Hematopoietic multipotent progenitor cell treated with erythropoietin and hydrocortisone succinate and interleukin-3 and kit ligand, for 17 days (in vitro differentiated cells): ENCODE data around the gene MMP27.
"Not testable (repeated sequence)": the region's sequence is repeated elsewhere in the genome, so short reads cannot be mapped to it uniquely, and the experiment has no call there.

Source experiments
- DNase-seq: peaks from one replicate; pipeline ENCODE4 v3.0.0-alpha.2; 2015; ENCODE audit warnings: low spot score

MMP27 gene

GRCh38 chr11:102705626-102706025, at the start of gene MMP27:
TSS of gene MMP27 (minus strand) at chr11:102705769. CDS start at chr11:102705714, 55 bp downstream.
- no peak for DNase-seq

GRCh38 chr11:102753267-102753666, 47.7 kb upstream of the MMP27 start:
- no peak for DNase-seq

- no peak for DNase-seq
These were observed 46.1 kb upstream of the MMP27 start for GRCh38 chr11:102751673-102752072.

GRCh38 chr11:102749101-102749722, 43.6 kb upstream of the MMP27 start:
- no peak for DNase-seq

GRCh38 chr11:102746746-102747578, 41.4 kb upstream of the MMP27 start:
- DNase-seq = not testable (repeated sequence)

- DNase-seq = no peak
These were observed 29.1 kb upstream of the MMP27 start for GRCh38 chr11:102734650-102735049.

- peak; percentile 57 for DNase-seq
These were observed 27.8 kb upstream of the MMP27 start for GRCh38 chr11:102733232-102733875.

- not testable (repeated sequence) for DNase-seq
These were observed 25.4 kb upstream of the MMP27 start for GRCh38 chr11:102730944-102731343.

- DNase-seq = no peak
These were observed 24.6 kb upstream of the MMP27 start for GRCh38 chr11:102729849-102730815.

GRCh38 chr11:102727890-102728289, 22.3 kb upstream of the MMP27 start:
- DNase-seq = no peak

- no peak for DNase-seq
These were observed 19.4 kb upstream of the MMP27 start, which contains the start of gene MMP8 for GRCh38 chr11:102724904-102725500. TSS of gene MMP8 (minus strand) at chr11:102724954. CDS start at chr11:102724855, 99 bp downstream.

GRCh38 chr11:102722821-102723220, 17.3 kb upstream of the MMP27 start:
- DNase-seq = no peak

- DNase-seq = no peak
These were observed 14.2 kb upstream of the MMP27 start for GRCh38 chr11:102719620-102720277.

GRCh38 chr11:102717280-102717679, 11.7 kb upstream of the MMP27 start:
- no peak for DNase-seq

- no peak for DNase-seq
These were observed 11.0 kb upstream of the MMP27 start for GRCh38 chr11:102716527-102716926.

- DNase-seq = no peak
These were observed 6.6 kb upstream of the MMP27 start for GRCh38 chr11:102712137-102712536.

GRCh38 chr11:102709201-102709945, 3.8 kb upstream of the MMP27 start:
- DNase-seq = no peak

GRCh38 chr11:102708654-102709053, 3.1 kb upstream of the MMP27 start:
- no peak for DNase-seq

GRCh38 chr11:102704841-102705240, 728 bp downstream of the MMP27 start:
- no peak for DNase-seq
